Prostate gland (tissue), 2 donors: ENCODE measurements around the gene MOB3A.

ENCODE experiments used
- CTCF ChIP-seq, 4 experiments: fragments of 200-600 bp in 2 of 4; fragments of 450-650 bp in 2 of 4; sonication (generic) in 2 of 4; IDR thresholded peaks; 1 replicate in 3 of 4; 2 replicates in 1 of 4; pipeline ENCODE4 v1.5.1; 2016 to 2019; ENCODE audit warnings: antibody characterized with exemption in 4 of 4, mild to moderate bottlenecking in 2 of 4, moderate library complexity in 2 of 4
- POLR2A ChIP-seq: fragments of 450-650 bp; IDR thresholded peaks from one replicate; pipeline ENCODE4 v1.6.1; 2016; ENCODE audit warnings: antibody characterized with exemption, mild to moderate bottlenecking
- POLR2AphosphoS5 ChIP-seq: sonication (generic); formaldehyde crosslinking; IDR thresholded peaks from one replicate; pipeline ENCODE4 v1.6.1; 2017; ENCODE audit warnings: antibody characterized with exemption

GRCh38 chr19:2035590-2035991 is 60.5 kb downstream of the MOB3A start:
- TF ChIP-seq CTCF (IDR thresholded peaks at IDR 0.05) (no peak), POLR2AphosphoS5 (no peak), POLR2A (no peak)
